Inferior parietal cortex (tissue), 1 donor: ENCODE measurements around the gene FBLN1.
A peak's percentile ranks its signal among the peaks of the same experiment; 100 is the strongest.

ENCODE experiments used
- DNase-seq: peaks from one replicate; pipeline ENCODE4 v3.0.0-alpha.2; 2016; ENCODE audit errors: extremely low spot score

The FBLN1 gene

DNA sequence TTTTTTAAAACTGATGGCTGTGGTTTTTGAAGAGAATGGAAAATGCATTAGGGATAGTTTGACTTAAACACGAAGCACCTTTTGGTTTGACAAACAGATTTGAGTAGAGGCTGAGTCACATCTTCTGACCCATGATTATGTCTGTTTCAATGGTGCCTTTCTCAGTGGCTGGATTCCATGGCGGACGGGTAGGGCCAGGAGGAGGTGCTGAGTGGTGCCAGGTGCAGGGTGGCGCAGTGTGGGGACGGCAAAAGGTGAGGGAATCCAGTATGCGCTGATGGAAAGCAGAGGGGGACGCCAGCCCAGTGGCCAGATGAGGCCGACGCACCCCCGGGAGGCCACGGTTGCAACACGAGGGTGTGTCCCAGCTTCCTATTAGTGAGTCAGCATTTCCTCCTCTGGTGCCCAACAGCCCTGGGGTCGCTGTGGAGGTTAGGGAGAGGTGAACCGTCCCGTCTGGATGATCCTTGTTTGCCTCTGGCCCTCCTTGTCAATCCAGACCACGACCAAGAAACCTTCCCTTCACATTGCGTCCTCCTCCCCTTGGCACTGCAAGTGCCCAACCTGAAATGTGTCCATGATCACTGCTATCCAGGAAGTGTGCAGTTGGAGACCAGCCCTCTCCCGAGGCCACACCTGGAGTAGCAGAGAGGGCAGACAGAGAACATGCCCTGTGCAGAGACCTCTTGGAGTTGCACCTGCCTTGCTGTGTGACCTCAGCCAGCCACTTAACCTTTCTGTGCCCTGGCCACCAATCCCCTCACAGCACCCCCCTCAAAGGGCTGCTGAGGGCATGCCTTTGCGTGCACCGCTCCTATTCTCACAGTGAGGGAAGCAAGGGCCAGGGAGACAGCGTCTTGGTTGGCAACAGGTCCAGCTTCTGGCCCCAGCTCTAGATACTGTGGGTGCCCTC, 136.4 kb downstream of the FBLN1 start:
- DNase-seq: no peak

- DNase-seq: no peak
These were observed 137.0 kb downstream of the FBLN1 start for GRCh38 chr22:45639747-45640102.

- DNase-seq: no peak
These were observed 137.7 kb downstream of the FBLN1 start for GRCh38 chr22:45640291-45640940.

GRCh38 chr22:45640941-45641621, 138.4 kb downstream of the FBLN1 start:
- no peak for DNase-seq

- DNase-seq: no peak
These were observed 140.3 kb downstream of the FBLN1 start for GRCh38 chr22:45642986-45643385.

DNA sequence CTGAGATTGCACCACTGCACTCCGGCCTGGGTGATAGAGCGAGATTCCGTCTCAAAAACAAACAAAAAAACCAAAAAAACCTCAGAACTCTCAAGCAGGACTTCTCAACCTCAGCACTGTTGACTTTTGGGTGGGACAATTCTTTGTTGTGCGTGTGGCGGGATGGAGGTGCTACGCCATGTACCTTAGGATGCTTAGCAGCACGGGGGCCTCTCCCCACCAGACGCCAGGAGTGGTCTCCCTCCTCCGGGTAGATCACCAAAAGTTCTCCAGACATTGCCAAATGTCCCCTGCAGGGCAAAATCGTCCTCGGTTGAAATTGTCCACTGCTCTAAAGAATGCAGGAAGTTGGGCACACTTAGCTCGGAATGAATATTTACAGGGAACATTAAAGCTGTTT, 142.0 kb downstream of the FBLN1 start:
- DNase-seq: no peak

DNA sequence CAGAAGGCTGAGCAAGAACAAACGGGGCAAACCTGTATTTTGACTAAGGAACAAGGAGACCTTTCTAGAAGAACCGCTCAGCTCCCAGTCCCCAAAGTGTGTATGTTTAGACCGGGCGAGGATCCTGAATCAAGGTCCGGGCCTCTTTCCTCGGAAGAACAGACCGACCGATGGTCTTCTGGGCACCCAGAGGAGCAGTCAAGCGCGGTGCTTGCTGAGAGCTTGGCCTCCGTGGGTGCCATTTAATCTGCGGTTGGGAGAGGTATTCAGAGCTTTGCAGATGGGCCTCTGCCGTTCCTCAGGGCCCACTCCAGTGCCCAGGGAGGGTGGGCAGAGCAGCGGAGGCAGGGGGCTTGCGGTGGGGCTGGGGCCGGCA, 142.5 kb downstream of the FBLN1 start:
- no peak for DNase-seq

DNA sequence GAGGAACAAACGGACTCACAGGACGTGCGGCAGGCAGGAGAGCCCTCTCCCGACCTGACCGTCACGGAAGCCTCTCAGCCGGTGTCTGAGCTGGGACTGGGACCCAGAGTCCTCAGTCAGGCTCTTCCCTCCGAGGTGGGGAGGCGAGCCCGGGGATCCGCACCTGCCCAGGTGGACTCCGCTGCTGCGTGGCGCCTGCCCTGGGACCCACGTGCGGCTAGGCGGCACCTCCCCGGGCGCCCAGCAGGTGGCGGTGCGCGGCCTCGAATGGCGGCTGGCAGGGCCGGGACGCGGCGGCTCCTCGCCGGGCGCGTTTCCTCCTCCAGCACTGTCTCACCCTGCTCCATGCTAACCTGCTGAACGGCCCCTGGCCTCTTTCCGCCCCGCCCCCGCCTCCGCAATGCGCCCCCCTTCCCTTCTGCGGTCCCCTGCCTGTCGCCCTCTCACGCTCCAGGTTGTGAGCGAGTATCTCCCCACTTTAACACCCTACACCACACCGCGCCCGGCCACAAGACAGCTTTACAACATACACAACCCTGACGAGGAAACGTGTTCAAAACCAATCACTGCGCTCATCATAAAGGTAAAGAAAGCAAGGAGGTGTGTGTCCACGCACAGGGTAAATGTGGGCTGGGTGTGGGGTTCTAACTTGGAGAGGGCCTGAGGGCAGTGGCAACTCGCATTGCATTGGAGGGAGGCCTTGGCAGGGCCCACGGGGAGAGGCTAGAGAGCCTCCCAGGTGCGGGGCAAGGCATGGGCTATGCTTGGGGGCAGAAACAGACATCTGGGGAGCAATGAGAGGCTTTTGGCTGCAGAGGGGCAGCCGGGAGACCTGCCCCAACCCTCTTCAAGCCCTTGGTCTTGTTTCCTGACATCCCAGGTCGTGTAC, 143.1 kb downstream of the FBLN1 start:
- DNase-seq: peak; percentile 52

GRCh38 chr22:45647532-45648225, 145.0 kb downstream of the FBLN1 start:
- no peak for DNase-seq

- DNase-seq: no peak
These were observed 145.8 kb downstream of the FBLN1 start for GRCh38 chr22:45648301-45649117.

DNA sequence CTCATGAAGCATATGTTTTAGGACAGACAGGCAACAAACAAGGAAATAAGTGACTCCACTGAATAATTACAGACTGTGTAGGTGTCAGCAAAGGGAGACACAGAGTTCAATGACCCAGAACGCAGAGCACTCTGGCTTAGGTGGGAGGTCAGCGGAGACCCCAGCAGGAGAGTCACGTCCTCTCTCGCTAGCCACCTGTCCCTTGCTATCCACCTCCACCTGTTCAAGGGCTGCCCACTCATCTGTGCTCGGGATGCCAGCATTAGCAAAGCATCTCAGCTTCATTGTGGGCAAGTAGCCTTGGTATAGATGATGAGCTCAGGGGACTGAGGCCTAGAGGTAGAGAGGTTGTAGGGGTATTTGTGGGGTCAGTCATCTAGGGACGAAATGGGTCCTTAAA, 147.1 kb downstream of the FBLN1 start:
- no peak for DNase-seq

DNA sequence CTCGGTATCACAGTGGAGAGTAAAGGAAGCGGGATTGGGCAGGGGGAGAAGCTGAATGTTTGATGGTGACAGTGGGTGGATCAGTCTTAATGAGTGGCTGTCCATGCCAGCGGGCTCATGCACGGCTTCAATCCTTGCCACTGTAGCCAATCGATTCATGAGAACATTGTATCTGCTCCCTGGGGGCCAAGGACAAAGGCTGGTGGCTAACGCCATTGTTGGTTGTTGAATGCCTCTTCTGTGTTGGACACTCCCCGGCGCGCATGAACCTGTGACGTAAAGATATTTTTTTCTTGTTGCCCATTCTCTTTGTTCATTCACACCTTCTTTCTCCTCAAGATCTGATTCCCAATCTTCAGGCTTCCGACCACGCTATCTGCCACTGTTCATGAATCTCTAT, 148.0 kb downstream of the FBLN1 start:
- no peak for DNase-seq
